ENCODE data around the gene PEX1. TPM values are rescaled to one million over a fixed set of nuclear protein-coding genes. Genes with fewer than 3 reads are reported as not detected.

The PEX1 gene
- total RNA-seq, 1 experiment from 2014 or later = 20.2 TPM

DNA sequence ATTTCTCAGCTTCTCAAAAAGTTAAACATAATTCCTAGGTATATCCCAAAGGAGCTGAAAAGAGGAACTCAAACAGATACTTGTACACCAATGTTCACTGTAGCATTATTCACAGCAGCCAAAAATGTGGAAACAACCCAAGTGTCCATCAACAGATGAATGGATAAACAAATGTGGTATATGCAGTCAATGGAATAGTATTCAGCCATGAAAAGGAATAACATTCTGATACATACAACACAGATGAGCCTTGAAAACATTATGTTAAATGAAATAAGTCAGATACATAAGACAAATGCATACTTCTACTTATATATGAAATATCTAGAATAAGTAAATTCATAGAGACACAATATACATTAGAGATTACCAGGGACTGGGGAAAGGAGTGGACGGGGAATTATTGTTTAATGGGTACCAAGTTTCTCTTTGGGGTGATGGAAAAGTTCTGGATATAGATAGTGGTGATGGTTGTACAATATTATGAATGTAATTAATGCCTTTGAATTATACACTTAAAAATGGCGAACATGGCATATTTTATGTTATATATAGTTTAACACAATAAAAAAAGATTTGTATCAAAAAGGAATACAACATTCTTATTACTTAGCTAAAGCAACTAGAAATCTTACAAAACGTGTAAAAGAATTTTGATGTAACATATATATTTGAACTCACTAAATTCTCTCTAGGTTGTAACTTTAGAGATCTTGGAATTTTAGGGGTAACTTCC is 15.0 kb downstream of the PEX1 start:
- H3K36me3 ChIP-seq (ENCODE audit: low read depth) = no peaks in the 10 kb centered on the region; the same call in 1 of the 2 replicates
- TF ChIP-seq, protein P1, sequence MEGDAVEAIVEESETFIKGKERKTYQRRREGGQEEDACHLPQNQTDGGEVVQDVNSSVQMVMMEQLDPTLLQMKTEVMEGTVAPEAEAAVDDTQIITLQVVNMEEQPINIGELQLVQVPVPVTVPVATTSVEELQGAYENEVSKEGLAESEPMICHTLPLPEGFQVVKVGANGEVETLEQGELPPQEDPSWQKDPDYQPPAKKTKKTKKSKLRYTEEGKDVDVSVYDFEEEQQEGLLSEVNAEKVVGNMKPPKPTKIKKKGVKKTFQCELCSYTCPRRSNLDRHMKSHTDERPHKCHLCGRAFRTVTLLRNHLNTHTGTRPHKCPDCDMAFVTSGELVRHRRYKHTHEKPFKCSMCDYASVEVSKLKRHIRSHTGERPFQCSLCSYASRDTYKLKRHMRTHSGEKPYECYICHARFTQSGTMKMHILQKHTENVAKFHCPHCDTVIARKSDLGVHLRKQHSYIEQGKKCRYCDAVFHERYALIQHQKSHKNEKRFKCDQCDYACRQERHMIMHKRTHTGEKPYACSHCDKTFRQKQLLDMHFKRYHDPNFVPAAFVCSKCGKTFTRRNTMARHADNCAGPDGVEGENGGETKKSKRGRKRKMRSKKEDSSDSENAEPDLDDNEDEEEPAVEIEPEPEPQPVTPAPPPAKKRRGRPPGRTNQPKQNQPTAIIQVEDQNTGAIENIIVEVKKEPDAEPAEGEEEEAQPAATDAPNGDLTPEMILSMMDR (conservative IDR thresholded peaks at IDR 0.05) = no peak
- no peak for TF ChIP-seq EZH2 (IDR thresholded peaks at IDR 0.05; ENCODE audit: low read depth)
- H4K20me1 ChIP-seq (ENCODE audit: insufficient read depth) = no peaks in the 10 kb centered on the region
- H3K79me2 ChIP-seq (ENCODE audit: low read depth) = no peaks in the 10 kb centered on the region
- CTCF ChIA-PET = no interaction called here
- H3K4me1 ChIP-seq (replicated peaks; ENCODE audit: insufficient read depth) = no peaks in the 10 kb centered on the region
- no TSS peak for BruUV-seq (replicated peaks)
- POLR2A ChIA-PET (ENCODE audit: unreplicated experiment) = no interaction called here
- intact Hi-C loops (cut with micrococcal nuclease; ENCODE audit: unreplicated experiment) = no loop called here
- no peak overlapping the region for H3K4me2 ChIP-seq
- H3K9me2 ChIP-seq (ENCODE audit: insufficient read depth) = no peaks in the 10 kb centered on the region
- no peak overlapping the region for H2AFZ ChIP-seq
- no peaks in the 10 kb centered on the region for H3F3A ChIP-seq (ENCODE audit: insufficient read depth, low read depth)
- no peak overlapping the region for H3K4me3 ChIP-seq
- no peak for DNase-seq
- H3K9me3 ChIP-seq (ENCODE audit: insufficient read depth, low read depth) = no peaks in the 10 kb centered on the region
- no peaks in the 10 kb centered on the region for H3K27me3 ChIP-seq (ENCODE audit: insufficient read depth, low read depth)
- no peak overlapping the region for H3K27ac ChIP-seq

DNA sequence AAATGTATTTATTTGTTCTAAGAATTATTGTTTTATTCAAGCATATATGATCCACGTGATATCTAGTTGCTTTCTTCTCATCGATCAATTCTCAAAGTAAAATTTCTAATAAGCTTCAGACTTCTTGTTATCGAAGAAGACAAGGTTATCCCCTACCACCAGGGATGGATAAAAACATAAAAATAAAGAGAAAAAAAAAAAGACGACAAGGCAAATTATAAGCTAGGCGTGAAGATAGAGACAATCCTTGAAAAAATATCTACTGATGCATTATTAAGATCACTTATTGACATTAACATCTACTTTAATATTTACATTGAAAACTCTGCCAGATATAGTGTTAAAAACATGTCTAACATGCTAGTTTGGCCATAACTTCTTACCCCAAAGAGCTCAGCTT is 19.4 kb downstream of the PEX1 start:
- no peak for TF ChIP-seq EZH2 (IDR thresholded peaks at IDR 0.05; ENCODE audit: low read depth)
- TF ChIP-seq, protein P1 (conservative IDR thresholded peaks at IDR 0.05) = no peak
- Histone ChIP-seq H3K4me3 (no peak overlapping the region), H3K9me3 (ENCODE audit: insufficient read depth, low read depth) (no peaks in the 10 kb centered on the region), H2AFZ (no peak overlapping the region), H3K4me2 (no peak overlapping the region), H3K79me2 (ENCODE audit: low read depth) (no peaks in the 10 kb centered on the region), H4K20me1 (ENCODE audit: insufficient read depth) (no peaks in the 10 kb centered on the region), H3K27ac (no peak overlapping the region), H3K9me2 (ENCODE audit: insufficient read depth) (no peaks in the 10 kb centered on the region), H3K4me1 (replicated peaks; ENCODE audit: insufficient read depth) (no peaks in the 10 kb centered on the region), H3K36me3 (ENCODE audit: low read depth) (no peaks in the 10 kb centered on the region; the same call in 1 of the 2 replicates), H3K27me3 (ENCODE audit: insufficient read depth, low read depth) (no peaks in the 10 kb centered on the region), H3F3A (ENCODE audit: insufficient read depth, low read depth) (no peaks in the 10 kb centered on the region)
- no peak for DNase-seq
- ChIA-PET CTCF (no interaction called here), POLR2A (ENCODE audit: unreplicated experiment) (no interaction called here)
- BruUV-seq (replicated peaks) = no TSS peak
- intact Hi-C loops (cut with micrococcal nuclease; ENCODE audit: unreplicated experiment) = no loop called here

DNA sequence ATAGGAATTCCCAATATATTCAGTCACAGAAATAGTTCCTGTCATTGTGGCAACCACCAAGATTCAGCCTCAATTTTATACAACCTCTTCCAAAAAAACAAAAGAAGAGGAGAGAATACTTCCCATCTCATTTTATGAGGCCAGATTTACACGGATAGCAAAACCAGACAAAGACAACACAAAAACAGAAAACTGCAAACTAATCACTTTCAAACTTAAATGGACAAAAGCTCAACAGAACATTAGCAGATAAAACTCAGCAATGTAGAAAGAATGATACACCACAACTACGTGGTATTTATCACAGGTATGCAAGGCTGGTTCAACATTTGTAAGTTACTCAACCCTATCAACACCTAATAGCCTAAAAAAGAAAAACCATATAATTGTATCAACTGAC is 22.0 kb downstream of the PEX1 start:
- H3K79me2 ChIP-seq (ENCODE audit: low read depth) = no peaks in the 10 kb centered on the region
- no peaks in the 10 kb centered on the region; the same call in 1 of the 2 replicates for H3K36me3 ChIP-seq (ENCODE audit: low read depth)
- ChIA-PET CTCF (no interaction called here), POLR2A (ENCODE audit: unreplicated experiment) (interaction anchor here (0.7 kb wide), 1 partner anchor 266 kb away, joined by 3 read pairs; no protein-coding TSS in a partner anchor)
- H3K9me3 ChIP-seq (ENCODE audit: insufficient read depth, low read depth) = no peaks in the 10 kb centered on the region
- H3K4me3 ChIP-seq = no peak overlapping the region
- H3K4me1 ChIP-seq (replicated peaks; ENCODE audit: insufficient read depth) = no peaks in the 10 kb centered on the region
- H3F3A ChIP-seq (ENCODE audit: insufficient read depth, low read depth) = no peaks in the 10 kb centered on the region
- DNase-seq = no peak
- BruUV-seq (replicated peaks) = no TSS peak
- intact Hi-C loops (cut with micrococcal nuclease; ENCODE audit: unreplicated experiment) = no loop called here
- no peaks in the 10 kb centered on the region for H3K9me2 ChIP-seq (ENCODE audit: insufficient read depth)
- H3K27me3 ChIP-seq (ENCODE audit: insufficient read depth, low read depth) = no peaks in the 10 kb centered on the region
- no peak overlapping the region for H2AFZ ChIP-seq
- TF ChIP-seq EZH2 (IDR thresholded peaks at IDR 0.05; ENCODE audit: low read depth) = no peak
- TF ChIP-seq, protein P1 (conservative IDR thresholded peaks at IDR 0.05) = no peak
- no peaks in the 10 kb centered on the region for H4K20me1 ChIP-seq (ENCODE audit: insufficient read depth)
- H3K27ac ChIP-seq = no peak overlapping the region
- H3K4me2 ChIP-seq = no peak overlapping the region
